ENCODE data around the gene DYTN.

Gene DYTN

DNA sequence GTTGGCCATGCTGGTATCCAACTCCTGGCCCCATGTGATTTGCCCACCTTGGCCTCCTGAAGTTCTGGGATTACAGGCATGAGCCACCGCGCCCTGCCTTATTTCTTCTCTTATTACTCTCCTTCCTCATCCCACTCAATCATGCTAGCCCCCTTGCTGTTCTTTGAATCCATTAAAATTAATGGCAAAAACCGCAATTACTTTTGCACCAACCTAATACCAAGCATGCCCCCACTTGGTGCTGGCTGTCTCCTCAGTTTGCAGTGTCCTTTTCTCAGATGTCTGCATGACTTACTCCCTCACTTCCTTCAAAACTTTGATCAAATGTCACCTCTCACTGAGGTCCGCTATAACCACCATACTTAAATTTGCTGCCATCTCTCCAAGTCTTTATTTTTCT is 34.6 kb downstream of the DYTN start:
- no peak overlapping the region for H3K4me3 ChIP-seq

GRCh38 chr2:206670531-206671319 is 47.5 kb downstream of the DYTN start:
- H4K20me1 ChIP-seq = no peaks in the 10 kb centered on the region
- TF ChIP-seq Cebpa-rat (IDR thresholded peaks at IDR 0.05) = no peak
- H3K9ac ChIP-seq = no peak overlapping the region
- no peak overlapping the region for H3K27ac ChIP-seq
- no peaks in the 10 kb centered on the region for H3K27me3 ChIP-seq
- no peaks in the 10 kb centered on the region for H3K9me3 ChIP-seq (replicated peaks in 1 of 11)
- no peak overlapping the region for H3K4me3 ChIP-seq
- no peaks in the 10 kb centered on the region for H3K4me1 ChIP-seq
- H3K4me2 ChIP-seq = no peak overlapping the region
- no peaks in the 10 kb centered on the region for H3K36me3 ChIP-seq

More for the DNA sequence above, 34.6 kb downstream of the DYTN start:
- no peaks in the 10 kb centered on the region for H3K27me3 ChIP-seq
- H3K4me1 ChIP-seq = no peaks in the 10 kb centered on the region
- no peaks in the 10 kb centered on the region for H4K20me1 ChIP-seq
- no peak for TF ChIP-seq Cebpa-rat (IDR thresholded peaks at IDR 0.05)
- H3K36me3 ChIP-seq = no peaks in the 10 kb centered on the region
- no peak overlapping the region for H3K27ac ChIP-seq
- H3K9ac ChIP-seq = no peak overlapping the region
- no peaks in the 10 kb centered on the region for H3K9me3 ChIP-seq (replicated peaks in 1 of 11)
- no peak overlapping the region for H3K4me2 ChIP-seq

DNA sequence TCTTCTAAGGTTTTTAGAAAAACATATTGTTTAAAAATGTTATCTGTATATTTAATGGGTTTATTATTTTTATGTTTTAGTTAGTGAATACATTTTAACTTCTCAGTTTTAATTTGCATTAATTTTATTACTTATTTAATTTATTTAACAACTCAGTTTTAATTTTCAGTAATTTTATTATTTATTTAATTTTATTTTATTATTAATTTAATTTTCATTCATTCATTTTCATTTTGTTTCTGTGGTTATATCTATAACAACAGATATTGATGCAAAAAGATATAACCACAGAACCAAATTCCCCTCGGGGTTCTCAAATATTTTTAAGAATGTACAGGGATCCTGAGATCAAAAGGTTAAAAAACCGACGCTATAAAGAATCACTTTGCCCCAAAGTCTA is 52.9 kb downstream of the DYTN start:
- no peak overlapping the region for H3K9ac ChIP-seq
- H3K4me2 ChIP-seq = no peak overlapping the region
- H4K20me1 ChIP-seq = no peaks in the 10 kb centered on the region
- no peak overlapping the region for H3K4me3 ChIP-seq
- H3K27me3 ChIP-seq = no peaks in the 10 kb centered on the region
- no peaks in the 10 kb centered on the region for H3K36me3 ChIP-seq
- no peak overlapping the region for H3K27ac ChIP-seq
- no peaks in the 10 kb centered on the region for H3K4me1 ChIP-seq
- H3K9me3 ChIP-seq (replicated peaks in 1 of 11) = no peaks in the 10 kb centered on the region
- no peak for TF ChIP-seq Cebpa-rat (IDR thresholded peaks at IDR 0.05)

- TF ChIP-seq Cebpa-rat (IDR thresholded peaks at IDR 0.05) = no peak
- Histone ChIP-seq H3K27me3 (no peaks in the 10 kb centered on the region), H3K27ac (no peak overlapping the region), H4K20me1 (no peaks in the 10 kb centered on the region), H3K9me3 (replicated peaks in 1 of 11) (peaks cover 0 to 14% (median 11%) of the 10 kb centered on the region in 11 experiments; a peak in 14 of 22 replicates), H3K4me3 (no peak overlapping the region), H3K9ac (no peak overlapping the region), H3K4me2 (no peak overlapping the region), H3K4me1 (no peaks in the 10 kb centered on the region), H3K36me3 (no peaks in the 10 kb centered on the region)
These were observed 61.1 kb downstream of the DYTN start for GRCh38 chr2:206657087-206657486.

DNA sequence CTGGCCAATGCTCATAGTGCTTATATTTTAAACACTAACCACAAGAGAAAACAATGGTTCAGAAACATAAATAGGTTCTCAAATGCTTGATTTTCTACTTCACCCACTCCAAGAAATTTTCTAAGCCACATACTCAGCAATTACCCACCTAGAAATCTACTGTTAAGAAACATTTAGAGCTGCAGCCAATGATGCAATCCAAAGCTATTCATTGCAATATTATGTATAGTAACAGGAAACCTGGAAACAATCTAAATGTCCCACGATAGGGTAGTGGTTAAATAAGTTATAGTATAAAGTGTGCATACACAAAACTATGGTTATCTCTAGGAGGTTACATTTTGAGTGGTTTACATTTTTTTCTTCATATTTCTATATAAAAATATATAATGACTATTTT is 70.2 kb downstream of the DYTN start:
- Histone ChIP-seq H3K4me1 (no peaks in the 10 kb centered on the region), H3K27me3 (no peaks in the 10 kb centered on the region), H3K9ac (no peak overlapping the region), H3K27ac (no peak overlapping the region), H3K4me2 (no peak overlapping the region), H3K9me3 (replicated peaks in 1 of 11) (no peaks in the 10 kb centered on the region), H3K36me3 (no peaks in the 10 kb centered on the region), H4K20me1 (no peaks in the 10 kb centered on the region), H3K4me3 (no peak overlapping the region)
- no peak for TF ChIP-seq Cebpa-rat (IDR thresholded peaks at IDR 0.05)

- Histone ChIP-seq H3K27me3 (no peaks in the 10 kb centered on the region), H3K9me3 (replicated peaks in 1 of 11) (peaks cover 0 to 15% (median 12%) of the 10 kb centered on the region in 11 experiments; a peak in 11 of 22 replicates), H3K36me3 (no peaks in the 10 kb centered on the region), H3K4me2 (no peak within 1 kb of the TSS), H3K9ac (no peak within 1 kb of the TSS), H3K27ac (no peak within 1 kb of the TSS), H4K20me1 (no peaks in the 10 kb centered on the region), H3K4me3 (no peak within 1 kb of the TSS), H3K4me1 (no peaks in the 10 kb centered on the region)
- TF ChIP-seq Cebpa-rat (IDR thresholded peaks at IDR 0.05) = no peak
These were observed 75.8 kb downstream of the DYTN start, which contains the start of gene FAM237A for GRCh38 chr2:206642075-206643025. Gene FAM237A (plus strand): TSS chr2:206642487. CDS start chr2:206644237, 1,750 bp downstream.

GRCh38 chr2:206641226-206641625 is 77.0 kb downstream of the DYTN start:
- Histone ChIP-seq H3K4me3 (no peak overlapping the region), H3K27ac (no peak overlapping the region), H3K9me3 (replicated peaks in 1 of 11) (peaks cover 0 to 15% (median 12%) of the 10 kb centered on the region in 11 experiments; a peak in 11 of 22 replicates), H3K9ac (no peak overlapping the region), H3K4me1 (no peaks in the 10 kb centered on the region), H3K4me2 (no peak overlapping the region), H3K27me3 (no peaks in the 10 kb centered on the region), H3K36me3 (no peaks in the 10 kb centered on the region), H4K20me1 (no peaks in the 10 kb centered on the region)
- no peak for TF ChIP-seq Cebpa-rat (IDR thresholded peaks at IDR 0.05)

GRCh38 chr2:206639636-206640035 is 78.6 kb downstream of the DYTN start:
- no peaks in the 10 kb centered on the region for H3K36me3 ChIP-seq
- H3K9ac ChIP-seq = no peak overlapping the region
- no peak overlapping the region for H3K4me2 ChIP-seq
- H3K4me3 ChIP-seq = no peak overlapping the region
- no peaks in the 10 kb centered on the region for H3K4me1 ChIP-seq
- no peak for TF ChIP-seq Cebpa-rat (IDR thresholded peaks at IDR 0.05)
- H3K9me3 ChIP-seq (replicated peaks in 1 of 11) = peaks cover 0 to 15% (median 12%) of the 10 kb centered on the region in 11 experiments; a peak in 11 of 22 replicates
- no peaks in the 10 kb centered on the region for H3K27me3 ChIP-seq
- no peak overlapping the region for H3K27ac ChIP-seq
- no peaks in the 10 kb centered on the region for H4K20me1 ChIP-seq

GRCh38 chr2:206635015-206635414 is 83.2 kb downstream of the DYTN start:
- Histone ChIP-seq H3K4me2 (no peak overlapping the region), H3K27ac (no peak overlapping the region), H3K9ac (no peak overlapping the region), H3K27me3 (no peaks in the 10 kb centered on the region), H3K36me3 (no peaks in the 10 kb centered on the region), H4K20me1 (no peaks in the 10 kb centered on the region), H3K9me3 (replicated peaks in 1 of 11) (no peaks in the 10 kb centered on the region), H3K4me3 (no peak overlapping the region), H3K4me1 (no peaks in the 10 kb centered on the region)
- TF ChIP-seq Cebpa-rat (IDR thresholded peaks at IDR 0.05) = no peak

All from BLaER1 treated with 17β-estradiol and CSF1 and Interleukin-3, amounts not matched to agents 10 nM and 100 nM (cell line).